Omental fat pad (tissue), 4 donors: ENCODE measurements around the gene SNX2. TPM values are rescaled to one million over a fixed set of nuclear protein-coding genes. Genes with fewer than 3 reads are reported as not detected.

Source experiments
- ATAC-seq: fragments of 150-250 bp; one replicate; pipeline ENCODE4 v1.9.1; 2016; ENCODE audit warnings: mild to moderate bottlenecking, moderate library complexity; ENCODE audit not compliant: low FRiP score
- DNase-seq: peaks from one replicate; pipeline ENCODE4 v3.0.0-alpha.2; 2019; ENCODE audit warnings: low spot score
- CTCF ChIP-seq, 3 donors: fragments of 450-650 bp; IDR thresholded peaks; one replicate each; pipeline ENCODE4 v1.5.1; 2016 to 2017; ENCODE audit warnings: antibody characterized with exemption in 3 of 3, mild to moderate bottlenecking in 3 of 3, moderate library complexity in 2 of 3
- total RNA-seq, 4 donors: library from RNA; depleted of rRNA; stranded (reverse); fragments of >200 nt; gene quantifications; one replicate each; pipeline ENCODE4 v1.1.0, GENCODE V29; 2016

SNX2 gene
- total RNA-seq, 4 donors from 2014 or later: 53.8 to 84.8 (median 75.1) TPM

- no peak for TF ChIP-seq CTCF (IDR thresholded peaks at IDR 0.05)
- DNase-seq: no peak
- ATAC-seq: no peak
Measured at GRCh38 chr5:122790354-122791103, 15.6 kb downstream of the SNX2 start.

- DNase-seq (no peak), ATAC-seq (no peak)
- TF ChIP-seq CTCF (IDR thresholded peaks at IDR 0.05): no peak
Measured at GRCh38 chr5:122805481-122805880, 30.6 kb downstream of the SNX2 start.

GRCh38 chr5:122810405-122810804 is 35.5 kb downstream of the SNX2 start:
- ATAC-seq (no peak), DNase-seq (no peak)
- TF ChIP-seq CTCF (IDR thresholded peaks at IDR 0.05): no peak

GRCh38 chr5:122815218-122815767 is 40.4 kb downstream of the SNX2 start:
- ATAC-seq (no peak), DNase-seq (no peak)
- no peak for TF ChIP-seq CTCF (IDR thresholded peaks at IDR 0.05)

GRCh38 chr5:122816756-122817155 is 41.9 kb downstream of the SNX2 start:
- no peak for TF ChIP-seq CTCF (IDR thresholded peaks at IDR 0.05)
- ATAC-seq: no peak

GRCh38 chr5:122831984-122832383 is 57.1 kb downstream of the SNX2 start:
- ATAC-seq (no peak), DNase-seq (no peak)
- TF ChIP-seq CTCF (IDR thresholded peaks at IDR 0.05): no peak

More at GRCh38 chr5:122816756-122817155, 41.9 kb downstream of the SNX2 start:
- no peak for DNase-seq

GRCh38 chr5:122835681-122836080 is 60.8 kb downstream of the SNX2 start:
- ATAC-seq (no peak), DNase-seq (no peak)
- TF ChIP-seq CTCF (IDR thresholded peaks at IDR 0.05): no peak
